Fibroblast of skin of right quadriceps (primary cell): ENCODE measurements around the gene BARHL1.
A peak's percentile ranks its signal among the peaks of the same experiment; 100 is the strongest.

Source experiments
- DNase-seq: peaks from one replicate; pipeline ENCODE4 v3.0.0-alpha.2; 2013

The BARHL1 gene

DNA sequence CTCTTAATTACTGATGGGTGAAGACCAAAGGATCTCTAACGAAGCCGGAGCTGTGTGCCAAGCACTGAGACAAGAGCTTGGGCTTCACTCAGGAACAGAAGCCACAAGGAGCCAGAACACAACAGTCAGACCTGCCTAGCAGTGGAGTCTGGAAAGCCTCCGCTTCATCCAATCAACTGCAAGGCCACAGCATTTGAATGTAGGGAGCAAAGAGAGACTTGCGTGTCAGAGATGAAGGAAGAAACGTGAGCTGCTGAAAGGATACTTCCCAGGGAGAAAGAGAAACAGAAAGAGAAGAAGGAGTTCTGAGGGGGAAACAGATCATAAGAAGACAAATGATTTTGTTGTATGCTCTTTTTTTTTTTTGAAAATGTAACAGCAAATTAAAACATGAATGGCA lies 43.9 kb downstream of the BARHL1 start:
- no peak for DNase-seq

DNA sequence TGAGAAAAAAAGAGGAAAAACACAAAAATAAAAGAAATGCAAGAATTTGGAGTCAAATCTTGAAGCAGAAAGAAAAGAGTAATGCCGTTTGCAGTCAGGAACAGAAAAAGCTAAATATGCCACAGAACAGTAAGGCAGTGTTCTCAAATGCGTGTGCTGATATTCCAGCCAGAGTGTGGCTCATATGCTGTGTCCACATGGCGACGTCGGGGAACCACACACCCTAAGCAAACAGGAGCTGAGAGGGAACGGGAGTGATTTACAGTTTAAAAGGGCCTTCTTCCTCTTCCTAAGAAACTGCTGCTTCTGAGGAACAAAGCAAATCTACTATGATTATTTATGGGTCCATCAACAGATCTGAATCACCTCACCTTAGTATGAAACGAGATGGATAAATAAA lies 44.7 kb downstream of the BARHL1 start:
- no peak for DNase-seq

DNA sequence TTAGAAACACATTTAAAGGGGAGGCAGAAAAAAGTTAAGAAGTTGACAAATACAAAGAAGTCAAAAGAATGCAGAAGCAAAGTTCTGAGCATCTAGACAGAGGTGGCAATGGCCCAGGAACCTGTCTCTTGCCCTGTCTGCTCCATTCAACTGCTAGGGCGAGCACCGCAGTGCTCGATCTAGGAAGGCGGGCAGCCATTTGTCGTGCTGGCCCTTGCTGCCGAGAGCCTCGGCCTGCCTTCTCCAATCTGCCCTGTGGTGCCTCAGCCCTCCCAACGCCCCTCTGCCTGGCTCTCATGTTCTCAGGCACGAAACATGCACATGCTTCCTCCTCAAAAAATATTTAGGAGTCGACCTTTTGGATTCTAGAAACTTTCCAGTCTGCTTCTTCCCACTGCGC lies 45.2 kb downstream of the BARHL1 start:
- no peak for DNase-seq

DNA sequence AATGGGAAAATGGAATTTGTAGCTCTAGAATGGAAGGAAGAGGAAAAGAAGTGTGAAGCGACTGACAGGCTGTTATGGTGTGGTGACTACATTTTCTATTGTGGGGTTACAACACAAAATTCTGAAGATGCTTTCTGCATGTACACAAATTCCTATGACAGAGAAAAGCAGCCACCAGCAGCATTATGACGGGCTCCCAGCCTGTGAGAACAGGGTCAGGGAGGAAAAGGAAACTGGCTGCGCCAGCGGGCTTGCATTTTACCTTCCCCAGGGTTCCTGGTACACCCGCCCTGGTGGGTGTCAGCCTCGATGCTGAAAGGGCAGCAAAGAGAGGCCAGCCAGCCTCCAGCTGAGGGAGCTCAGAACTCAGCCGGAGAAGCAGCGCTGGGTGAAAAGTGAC lies 46.3 kb downstream of the BARHL1 start:
- no peak for DNase-seq

DNA sequence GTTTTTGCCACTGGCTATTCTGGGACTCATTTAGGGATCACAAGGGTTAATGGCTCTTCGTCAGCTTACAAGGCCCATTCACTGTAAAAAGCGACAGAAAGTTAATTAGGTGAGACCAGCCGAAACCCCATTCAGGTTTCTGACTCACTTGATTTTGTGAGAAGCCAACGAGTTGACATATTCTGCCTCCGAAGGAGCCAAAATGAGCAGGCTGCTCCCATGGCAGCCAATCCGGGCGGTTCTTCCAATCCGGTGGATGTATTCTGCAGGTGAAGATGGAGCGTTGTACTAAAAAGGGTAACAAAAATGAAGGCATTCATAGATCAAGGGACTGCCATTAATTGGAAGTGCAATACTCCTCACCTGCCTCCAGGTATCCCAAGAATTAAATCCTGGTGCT lies 47.7 kb downstream of the BARHL1 start:
- DNase-seq: no peak

- no peak for DNase-seq
These were observed 48.4 kb downstream of the BARHL1 start for GRCh38 chr9:132630811-132631210.

DNA sequence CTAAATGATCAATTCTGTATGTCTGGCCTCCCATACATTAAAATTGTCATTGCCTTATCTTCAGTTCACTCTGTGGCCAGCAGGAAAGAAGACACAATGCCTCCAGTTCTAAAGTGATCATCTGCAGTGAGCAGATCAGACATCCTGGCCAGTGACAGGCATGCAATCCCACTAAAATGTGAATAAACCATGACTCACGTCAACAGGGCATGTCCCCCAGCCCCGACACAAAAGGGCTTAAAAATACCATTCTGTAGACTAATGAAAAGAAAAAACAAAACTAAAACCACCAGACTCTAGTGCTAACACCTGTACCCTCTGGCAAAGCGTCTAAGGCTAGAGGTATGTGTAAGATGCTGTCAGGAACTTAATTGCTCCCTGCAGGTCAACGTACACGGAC lies 48.9 kb downstream of the BARHL1 start:
- peak; percentile 76 for DNase-seq

DNA sequence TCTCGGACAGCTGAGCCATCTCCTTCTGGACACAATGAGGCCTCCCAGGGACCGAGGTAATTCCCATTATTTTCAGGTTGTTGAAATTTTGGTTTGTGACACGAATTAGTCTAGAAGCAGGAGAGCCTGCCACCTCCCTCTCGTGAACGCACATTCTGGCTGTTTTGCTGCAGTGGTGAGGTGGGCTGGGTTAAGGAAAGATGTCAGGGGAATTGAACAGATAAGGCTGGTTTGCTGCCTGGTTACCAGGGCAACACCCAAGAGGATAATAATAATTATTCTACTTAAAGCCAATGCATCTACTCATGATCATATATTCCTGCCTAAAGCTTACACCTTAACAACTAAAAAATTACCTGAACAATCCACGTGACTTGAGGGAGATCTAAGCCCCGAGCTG lies 49.3 kb downstream of the BARHL1 start:
- no peak for DNase-seq

GRCh38 chr9:132632413-132633129 lies 50.2 kb downstream of the BARHL1 start:
- DNase-seq: no peak

DNA sequence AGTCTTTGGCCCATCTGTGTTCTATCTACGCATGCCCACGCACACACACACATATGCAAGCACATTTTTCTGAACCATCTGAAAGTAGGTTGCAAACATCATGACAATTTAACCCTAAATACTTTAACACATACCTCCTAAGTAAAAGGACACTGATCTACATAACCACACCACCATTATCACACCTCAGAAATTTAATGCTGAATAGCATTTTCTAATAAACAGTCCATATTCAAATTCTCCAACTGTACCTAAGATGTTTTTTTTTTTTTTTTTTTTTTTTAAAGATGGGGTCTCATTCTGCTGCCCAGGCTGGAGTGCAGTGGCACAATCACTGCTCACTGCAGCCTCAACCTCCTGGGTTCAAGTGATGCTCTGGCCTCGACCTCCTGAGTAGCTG lies 51.9 kb downstream of the BARHL1 start:
- no peak for DNase-seq

- DNase-seq: no peak
These were observed 54.9 kb downstream of the BARHL1 start for GRCh38 chr9:132637351-132637750.

- no peak for DNase-seq
These were observed 55.4 kb downstream of the BARHL1 start for GRCh38 chr9:132637801-132638200.

DNA sequence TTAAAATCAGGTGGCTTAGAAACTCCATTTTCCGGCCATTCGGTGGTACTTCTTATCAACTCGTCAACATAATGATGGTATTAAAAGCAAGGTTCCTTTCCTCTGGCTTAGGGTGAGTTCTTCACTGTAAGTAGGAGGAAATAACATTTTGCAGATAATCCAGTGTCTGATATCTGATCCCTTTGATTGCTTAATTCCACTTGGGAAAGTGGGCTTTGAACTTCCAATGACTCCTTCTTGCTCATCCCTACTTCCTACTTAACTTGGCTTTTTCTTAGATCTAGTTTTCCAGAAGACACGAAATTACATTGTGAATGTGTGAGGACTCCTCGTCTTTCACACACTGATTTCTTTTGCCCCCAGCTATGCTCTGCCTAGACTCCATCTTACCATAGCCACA lies 55.8 kb downstream of the BARHL1 start:
- DNase-seq: peak; percentile 61

DNA sequence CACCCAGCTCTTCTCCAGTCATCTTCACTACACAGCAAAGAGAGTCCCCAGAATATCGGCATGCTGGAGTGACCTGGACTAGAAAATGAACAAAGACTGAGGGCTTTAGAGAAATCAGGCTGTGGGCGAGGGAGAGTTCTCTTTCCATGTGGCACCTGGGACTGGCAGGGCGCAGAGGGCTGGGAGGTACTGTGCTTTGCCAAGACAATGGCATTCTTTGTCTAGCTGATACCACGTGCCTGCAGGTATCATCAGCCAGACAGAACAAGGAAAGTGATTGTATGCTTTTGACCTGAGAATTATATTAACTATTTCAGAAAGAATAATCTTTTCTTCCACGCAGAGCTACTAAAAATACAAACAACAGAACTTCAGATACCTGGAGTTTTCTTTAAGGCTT lies 56.9 kb downstream of the BARHL1 start:
- no peak for DNase-seq
